GM18858 (cell line): ENCODE results near the gene ABL2.

ENCODE experiments used
- ATAC-seq: cut with Tn5 transposase; IDR thresholded peaks from one replicate; pipeline ENCODE4 v1.9.1; 2021; ENCODE audit not compliant: unreplicated experiment

Gene ABL2

GRCh38 chr1:179095924-179096323, 133.6 kb downstream of the ABL2 start:
- ATAC-seq, result no peak

GRCh38 chr1:179095377-179095776, 134.1 kb downstream of the ABL2 start:
- ATAC-seq, result no peak

GRCh38 chr1:179094818-179095217, 134.7 kb downstream of the ABL2 start:
- ATAC-seq, result no peak

- no peak for ATAC-seq
Observed at GRCh38 chr1:179092896-179093461, 136.5 kb downstream of the ABL2 start.

GRCh38 chr1:179091691-179092165, 137.7 kb downstream of the ABL2 start:
- no peak for ATAC-seq

GRCh38 chr1:179090923-179091322, 138.6 kb downstream of the ABL2 start:
- no peak for ATAC-seq

GRCh38 chr1:179090522-179090921, 139.0 kb downstream of the ABL2 start:
- ATAC-seq, result no peak

GRCh38 chr1:179089827-179090482, 139.5 kb downstream of the ABL2 start:
- no peak for ATAC-seq

GRCh38 chr1:179087665-179088064, 141.8 kb downstream of the ABL2 start:
- ATAC-seq, result no peak

GRCh38 chr1:179083533-179083932, 145.9 kb downstream of the ABL2 start:
- ATAC-seq, result no peak

GRCh38 chr1:179082999-179083335, 146.5 kb downstream of the ABL2 start:
- no peak for ATAC-seq

- ATAC-seq, result no peak
Observed at GRCh38 chr1:179082333-179082998, 147.0 kb downstream of the ABL2 start.

- ATAC-seq, result peak; percentile 89
Observed at GRCh38 chr1:179081687-179082332, 147.7 kb downstream of the ABL2 start, which contains the start of gene TOR3A. TOR3A (plus strand) TSS chr1:179082070; CDS start chr1:179082129, 59 bp downstream.

GRCh38 chr1:179080866-179081686, 148.4 kb downstream of the ABL2 start:
- ATAC-seq, result peak; percentile 2

- no peak for ATAC-seq
Observed at GRCh38 chr1:179079113-179079761, 150.2 kb downstream of the ABL2 start.

- ATAC-seq, result no peak
Observed at GRCh38 chr1:179077396-179077795, 152.1 kb downstream of the ABL2 start.

- ATAC-seq, result no peak
Observed at GRCh38 chr1:179066471-179066870, 163.0 kb downstream of the ABL2 start.

GRCh38 chr1:179061360-179062282, 167.9 kb downstream of the ABL2 start:
- no peak for ATAC-seq
